HG03558 (cell line): ENCODE data around the gene SLC39A5.
"Not testable (repeated sequence)": the region's sequence is repeated elsewhere in the genome, so short reads cannot be mapped to it uniquely, and the experiment has no call there.

Experiments used
- ATAC-seq: cut with Tn5 transposase; IDR thresholded peaks from one replicate; pipeline ENCODE4 v1.9.1; 2021; ENCODE audit warnings: moderate number of reproducible peaks; ENCODE audit not compliant: unreplicated experiment; ENCODE audit errors: extremely low read depth

The SLC39A5 gene

GRCh38 chr12:56267443-56268071 is 37.7 kb downstream of the SLC39A5 start:
- no peak for ATAC-seq

DNA sequence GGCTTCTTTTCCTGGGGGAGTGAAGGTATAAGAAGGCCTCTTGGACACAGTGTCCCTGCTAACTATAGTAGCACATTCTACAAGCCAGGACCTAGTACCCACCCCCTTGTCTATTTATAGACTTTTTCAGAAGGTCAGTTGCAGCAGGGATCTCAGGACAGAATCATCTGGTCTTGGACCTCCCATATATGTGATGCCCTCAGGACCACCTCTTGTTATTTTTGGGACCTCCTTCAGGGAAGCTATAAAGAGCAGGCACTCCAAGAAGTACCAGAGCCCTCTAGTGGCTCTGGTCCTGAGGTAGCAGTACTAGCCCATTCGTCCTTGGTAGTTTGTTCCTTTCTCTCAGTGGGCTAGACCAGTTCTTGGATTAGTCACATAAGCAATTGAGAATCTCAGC is 41.2 kb downstream of the SLC39A5 start:
- no peak for ATAC-seq

- ATAC-seq, result not testable (repeated sequence)
Observed at GRCh38 chr12:56272468-56272867, 42.6 kb downstream of the SLC39A5 start.

DNA sequence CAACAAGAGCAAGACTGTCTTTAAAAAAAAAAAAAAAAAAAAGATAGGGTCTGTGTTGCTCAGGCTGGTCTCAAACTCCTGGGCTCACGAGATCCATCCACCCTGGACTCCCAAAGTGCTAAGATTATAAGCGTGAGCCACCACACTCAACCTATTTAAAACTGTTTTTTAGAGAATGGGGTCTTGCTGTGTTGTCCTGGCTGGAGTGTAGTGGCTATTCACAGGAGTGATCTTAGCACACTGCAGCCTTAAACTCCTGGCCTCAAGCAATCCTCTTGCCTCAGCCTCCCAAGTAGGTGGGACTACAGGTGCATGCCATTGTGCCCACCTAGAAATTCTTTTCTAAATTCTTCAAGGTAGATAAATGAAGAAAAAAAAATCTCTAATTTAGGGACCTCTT is 44.4 kb downstream of the SLC39A5 start:
- no peak for ATAC-seq

DNA sequence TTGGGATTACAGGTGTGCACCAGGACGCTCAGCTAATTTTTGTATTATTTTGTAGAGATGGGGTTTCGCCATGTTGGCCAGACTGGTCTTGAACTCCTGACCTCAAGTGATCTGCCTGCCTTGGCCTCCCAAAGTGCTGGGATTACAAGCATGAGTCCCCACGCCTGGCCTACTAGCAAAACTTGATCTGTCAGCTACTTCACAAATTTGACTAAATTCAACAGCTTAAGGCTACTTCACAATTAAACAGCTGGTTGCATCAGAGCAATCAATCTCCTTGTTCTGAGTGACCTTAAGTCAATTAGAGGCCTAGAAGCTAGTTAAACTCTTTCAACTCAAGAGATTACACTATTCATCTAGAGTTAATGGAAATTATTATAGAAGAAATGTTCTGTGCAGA is 49.1 kb downstream of the SLC39A5 start:
- no peak for ATAC-seq

GRCh38 chr12:56280849-56281248 is 51.0 kb downstream of the SLC39A5 start:
- ATAC-seq, result no peak

DNA sequence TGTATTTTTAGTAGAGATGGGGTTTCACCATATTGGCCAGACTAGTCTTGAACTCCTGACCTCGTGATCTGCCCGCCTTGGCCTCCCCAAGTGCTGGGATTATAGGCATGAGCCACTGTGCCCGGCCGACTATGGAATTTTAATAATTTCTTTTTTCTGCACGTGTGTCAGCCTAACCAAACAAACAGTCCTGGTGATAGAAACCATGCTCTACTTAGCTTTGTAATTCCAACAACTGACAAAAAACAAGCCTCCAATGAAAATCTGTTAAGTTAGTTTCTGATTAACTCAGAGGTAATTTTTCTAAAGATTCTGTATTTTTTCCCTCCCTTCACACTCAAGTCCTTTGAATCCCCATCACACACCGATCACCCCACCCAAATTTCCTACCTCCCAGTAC is 52.2 kb downstream of the SLC39A5 start:
- ATAC-seq, result no peak

- no peak for ATAC-seq
Observed at GRCh38 chr12:56282579-56282978, 52.7 kb downstream of the SLC39A5 start.

GRCh38 chr12:56284263-56284662 is 54.4 kb downstream of the SLC39A5 start:
- not testable (repeated sequence) for ATAC-seq

GRCh38 chr12:56286044-56286830 is 56.4 kb downstream of the SLC39A5 start:
- ATAC-seq, result no peak
